Liver (tissue), 9 donors: ENCODE measurements around the gene OGFOD3. TPM values are rescaled to one million over a fixed set of nuclear protein-coding genes. Genes with fewer than 3 reads are reported as not detected.
"Not testable (repeated sequence)": the region's sequence is repeated elsewhere in the genome, so short reads cannot be mapped to it uniquely, and the experiment has no call there.

Experiments used
- DNase-seq: peaks from one replicate; pipeline ENCODE4 v3.0.0-alpha.2; 2017; ENCODE audit warnings: low spot score
- H3K27ac ChIP-seq, 2 donors: one replicate each; pipeline ENCODE4 v1.7.0; 2013; ENCODE audit warnings: inconsistent platforms in 2 of 2, low read length in 2 of 2, control low read depth in 1 of 2, low read depth in 1 of 2, mild to moderate bottlenecking in 1 of 2
- H3K27me3 ChIP-seq, 4 donors: one replicate each; pipeline versions ENCODE4 v1.6.1 to v1.7.0; 2013; ENCODE audit warnings: low read length in 3 of 4, inconsistent platforms in 1 of 4, mild to moderate bottlenecking in 1 of 4, moderate library complexity in 1 of 4; ENCODE audit not compliant: control insufficient read depth in 4 of 4, insufficient read depth in 4 of 4
- H3K36me3 ChIP-seq, 4 donors: one replicate each; pipeline versions ENCODE4 v1.6.1 to v1.7.0; 2013; ENCODE audit warnings: low read length in 3 of 4, mild to moderate bottlenecking in 3 of 4, low read depth in 1 of 4, moderate library complexity in 1 of 4; ENCODE audit not compliant: control insufficient read depth in 4 of 4, insufficient read depth in 3 of 4
- H3K4me1 ChIP-seq, 4 donors: one replicate each; pipeline versions ENCODE4 v1.6.1 to v1.7.0; 2013; ENCODE audit warnings: low read length in 3 of 4, mild to moderate bottlenecking in 3 of 4, moderate library complexity in 1 of 4; ENCODE audit not compliant: control insufficient read depth in 4 of 4, insufficient read depth in 4 of 4
- H3K4me3 ChIP-seq, 3 donors: one replicate each; pipeline versions ENCODE4 v1.6.1 to v1.7.0; 2013; ENCODE audit warnings: low read length in 3 of 3, control low read depth in 1 of 3, low read depth in 1 of 3, mild to moderate bottlenecking in 1 of 3
- H3K9ac ChIP-seq, 2 donors: one replicate each; pipeline ENCODE4 v1.7.0; 2013; ENCODE audit warnings: low read length in 2 of 2, mild to moderate bottlenecking in 2 of 2, moderate library complexity in 2 of 2, control low read depth in 1 of 2, low read depth in 1 of 2
- H3K9me3 ChIP-seq, 4 donors: one replicate each; pipeline versions ENCODE4 v1.6.1 to v1.7.0; 2013; ENCODE audit warnings: low read length in 3 of 4; ENCODE audit not compliant: control insufficient read depth in 4 of 4
- EGR1 ChIP-seq, 2 donors: IDR thresholded peaks; 2 replicates each; pipeline ENCODE4 v1.6.1; 2016 to 2018; ENCODE audit warnings: antibody characterized with exemption in 2 of 2, low read depth in 2 of 2
- FOXA1 ChIP-seq: IDR thresholded peaks from 2 replicates; pipeline ENCODE4 v1.6.1; 2016; ENCODE audit warnings: antibody characterized with exemption
- FOXA2 ChIP-seq: IDR thresholded peaks from 2 replicates; pipeline ENCODE4 v1.6.1; 2016; ENCODE audit warnings: antibody characterized with exemption
- GABPA ChIP-seq, 2 donors: IDR thresholded peaks in 1 of 2; conservative IDR thresholded peaks in 1 of 2; 2 replicates each; pipeline ENCODE4 v1.6.1; 2016; ENCODE audit warnings: antibody characterized with exemption in 2 of 2, mild to moderate bottlenecking in 1 of 2, moderate library complexity in 1 of 2
- HNF4G ChIP-seq: IDR thresholded peaks from 2 replicates; pipeline ENCODE4 v1.6.1; 2016; ENCODE audit warnings: antibody characterized with exemption
- JUND ChIP-seq, 2 donors: IDR thresholded peaks; 2 replicates each; pipeline ENCODE4 v1.6.1; 2016; ENCODE audit warnings: antibody characterized with exemption in 2 of 2
- NR2F2 ChIP-seq: IDR thresholded peaks from 2 replicates; pipeline ENCODE4 v1.6.1; 2016; ENCODE audit warnings: antibody characterized with exemption
- YY1 ChIP-seq: IDR thresholded peaks from 2 replicates; pipeline ENCODE4 v1.6.1; 2016; ENCODE audit warnings: antibody characterized with exemption, mild to moderate bottlenecking
- whole genome bisulfite sequencing: extraction: QIAGEN DNeasy Blood & Tissue Kit; methylation state at CpG from one replicate; pipeline ENCODE4 v1.1.7; 2013; 5-methylcytosine and 5-hydroxymethylcytosine counted together
- polyA plus RNA-seq, 2 donors: library from polyadenylated mRNA; stranded (reverse) in 1 of 2; unstranded in 1 of 2; fragments of 200-250 nt in 1 of 2; fragments of >200 nt in 1 of 2; fragmentation: Nextera tagmentation in 1 of 2; extraction: Ambion mirVana in 1 of 2; gene quantifications; one replicate each; pipeline versions ENCODE4 v1.2.1 to v1.2.3, GENCODE V29; 2013 to 2015
- total RNA-seq, 2 donors: library from RNA; depleted of rRNA; stranded (reverse); fragments of >200 nt; gene quantifications; one replicate each; pipeline ENCODE4 v1.2.3, GENCODE V29; 2014
- TF ChIP-seq, protein P1 (sequence below): IDR thresholded peaks from 2 replicates; pipeline ENCODE4 v1.6.1; 2016; ENCODE audit warnings: antibody characterized with exemption
- TF ChIP-seq, protein P2 (sequence below): IDR thresholded peaks from 2 replicates; pipeline ENCODE4 v1.6.1; 2016; ENCODE audit warnings: antibody characterized with exemption, mild to moderate bottlenecking
- TF ChIP-seq, protein P3 (sequence below): IDR thresholded peaks from 2 replicates; pipeline ENCODE4 v1.6.1; 2016; ENCODE audit warnings: antibody characterized with exemption
- TF ChIP-seq, protein P4 (sequence below): IDR thresholded peaks from 2 replicates; pipeline ENCODE4 v1.6.1; 2016; ENCODE audit warnings: antibody characterized with exemption
- donor health status: healthy.
- donor health status: healthy.
- donor health status: healthy.
- donor health status: healthy.
- donor health status: healthy.

OGFOD3 gene
- total and polyA plus RNA-seq, 4 donors, result 15.0 to 23.2 (median 18.5) TPM

DNA sequence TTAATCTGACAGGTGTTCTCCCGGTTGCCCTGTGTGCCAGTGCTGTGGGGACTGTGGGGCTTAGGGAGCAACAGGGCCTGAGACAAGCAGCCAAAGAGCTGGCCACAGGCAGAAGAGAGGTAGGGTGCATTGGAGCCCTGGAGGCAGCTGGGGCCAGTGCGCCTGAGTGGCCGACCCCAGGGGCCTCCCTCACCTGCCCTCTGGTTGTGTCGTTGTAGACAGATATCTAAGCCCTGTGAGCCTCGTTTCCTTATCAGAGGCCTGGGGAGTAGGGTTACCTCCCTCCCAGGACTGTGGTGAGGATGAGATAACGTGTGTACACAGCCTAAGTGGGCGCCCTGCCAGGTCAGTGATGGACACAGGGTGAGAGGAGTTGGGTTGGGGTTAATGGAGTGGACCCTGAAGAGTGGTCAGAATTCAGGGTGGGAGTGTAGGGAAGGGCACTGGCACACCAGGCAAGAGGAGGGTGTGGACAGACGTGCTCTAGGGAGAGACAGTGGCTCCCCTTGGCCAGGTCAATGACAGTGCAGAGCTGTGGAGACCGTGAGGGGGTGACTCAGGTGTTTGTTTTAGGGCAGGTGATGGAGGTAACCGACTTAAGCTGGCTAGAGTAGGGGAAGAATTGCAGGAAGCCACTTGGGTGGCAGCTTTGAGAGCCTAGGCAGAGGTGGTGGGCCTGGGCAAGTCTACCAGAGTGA lies 43.6 kb upstream of the OGFOD3 start:
- 62% methylated on average over 10 of the region's 10 CpGs for WGBS
- H3K9ac ChIP-seq, result no peak overlapping the region
- TF ChIP-seq, protein P1, sequence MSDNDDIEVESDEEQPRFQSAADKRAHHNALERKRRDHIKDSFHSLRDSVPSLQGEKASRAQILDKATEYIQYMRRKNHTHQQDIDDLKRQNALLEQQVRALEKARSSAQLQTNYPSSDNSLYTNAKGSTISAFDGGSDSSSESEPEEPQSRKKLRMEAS, result no peak
- TF ChIP-seq JUND (IDR thresholded peaks at IDR 0.05), result no peak
- peak; percentile 95 for DNase-seq
- H3K4me3 ChIP-seq, result no peak overlapping the region
- peaks cover 4 to 42% (median 20%) of the 10 kb centered on the region in 4 donors for H3K36me3 ChIP-seq
- no peaks in the 10 kb centered on the region for H3K27me3 ChIP-seq
- H3K9me3 ChIP-seq, result no peaks in the 10 kb centered on the region
- H3K27ac ChIP-seq, result no peak overlapping the region
- peaks cover 0 to 23% (median 13%) of the 10 kb centered on the region in 4 donors for H3K4me1 ChIP-seq

DNA sequence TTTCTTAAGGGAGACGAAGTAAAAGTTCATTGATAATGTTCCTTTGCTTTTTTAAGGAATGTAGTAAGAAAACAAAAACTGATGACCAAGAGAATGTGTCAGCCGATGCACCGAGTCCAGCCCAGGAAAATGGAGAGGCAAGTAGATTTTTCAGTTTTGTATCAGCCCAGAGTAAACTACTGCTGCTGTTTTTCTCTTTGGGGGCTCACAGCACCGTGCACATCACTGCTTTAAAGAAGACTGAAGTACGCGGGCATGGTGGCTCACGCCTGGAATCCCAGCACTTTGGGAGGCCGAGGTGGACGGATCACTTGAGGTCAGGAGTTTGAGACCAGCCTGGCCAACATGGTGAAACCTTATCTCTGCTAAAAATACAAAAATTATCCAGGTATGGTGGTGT lies 41.5 kb upstream of the OGFOD3 start:
- H3K4me3 ChIP-seq, result not testable (repeated sequence)

DNA sequence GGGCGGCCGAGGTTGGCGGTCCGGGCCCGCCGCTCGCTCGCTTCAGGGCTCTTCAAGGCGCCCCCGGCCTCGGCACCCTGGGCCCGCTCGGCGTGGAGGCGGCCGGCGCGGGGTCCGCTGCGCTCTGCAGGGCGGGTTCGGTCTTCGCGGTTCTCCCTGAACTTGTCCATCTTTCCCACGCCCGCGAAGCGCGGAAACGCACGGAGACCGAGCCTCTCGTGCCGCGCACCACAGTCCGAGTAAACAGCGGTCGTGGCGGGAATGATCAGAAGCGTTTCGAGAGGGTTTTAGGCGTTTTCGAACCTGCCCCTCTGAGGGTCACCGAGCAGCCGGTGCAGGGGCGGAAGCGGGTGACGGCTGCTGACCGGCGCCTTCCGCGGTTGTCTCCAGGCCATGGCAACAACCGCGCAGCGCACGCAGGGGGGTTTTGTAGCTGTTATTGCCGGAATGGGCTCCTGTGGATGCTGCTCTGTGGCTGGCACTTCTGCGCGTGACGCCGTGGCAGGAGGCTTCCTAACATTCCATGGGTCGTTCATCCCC lies 40.6 kb upstream of the OGFOD3 start:
- Histone ChIP-seq H3K36me3 (peaks cover 0 to 16% (median 3%) of the 10 kb centered on the region in 4 donors), H3K4me3 (peak overlapping the region; percentile 77 to 90 (median 85)), H3K4me1 (peaks cover 0 to 23% (median 13%) of the 10 kb centered on the region in 4 donors), H3K9me3 (no peaks in the 10 kb centered on the region), H3K27me3 (no peaks in the 10 kb centered on the region), H3K9ac (peak overlapping the region; percentile 32 to 43), H3K27ac (peak overlapping the region; percentile 77 to 99)
- DNase-seq, result peak; percentile 55
- TF ChIP-seq HNF4G, result no peak
- TF ChIP-seq, protein P2, sequence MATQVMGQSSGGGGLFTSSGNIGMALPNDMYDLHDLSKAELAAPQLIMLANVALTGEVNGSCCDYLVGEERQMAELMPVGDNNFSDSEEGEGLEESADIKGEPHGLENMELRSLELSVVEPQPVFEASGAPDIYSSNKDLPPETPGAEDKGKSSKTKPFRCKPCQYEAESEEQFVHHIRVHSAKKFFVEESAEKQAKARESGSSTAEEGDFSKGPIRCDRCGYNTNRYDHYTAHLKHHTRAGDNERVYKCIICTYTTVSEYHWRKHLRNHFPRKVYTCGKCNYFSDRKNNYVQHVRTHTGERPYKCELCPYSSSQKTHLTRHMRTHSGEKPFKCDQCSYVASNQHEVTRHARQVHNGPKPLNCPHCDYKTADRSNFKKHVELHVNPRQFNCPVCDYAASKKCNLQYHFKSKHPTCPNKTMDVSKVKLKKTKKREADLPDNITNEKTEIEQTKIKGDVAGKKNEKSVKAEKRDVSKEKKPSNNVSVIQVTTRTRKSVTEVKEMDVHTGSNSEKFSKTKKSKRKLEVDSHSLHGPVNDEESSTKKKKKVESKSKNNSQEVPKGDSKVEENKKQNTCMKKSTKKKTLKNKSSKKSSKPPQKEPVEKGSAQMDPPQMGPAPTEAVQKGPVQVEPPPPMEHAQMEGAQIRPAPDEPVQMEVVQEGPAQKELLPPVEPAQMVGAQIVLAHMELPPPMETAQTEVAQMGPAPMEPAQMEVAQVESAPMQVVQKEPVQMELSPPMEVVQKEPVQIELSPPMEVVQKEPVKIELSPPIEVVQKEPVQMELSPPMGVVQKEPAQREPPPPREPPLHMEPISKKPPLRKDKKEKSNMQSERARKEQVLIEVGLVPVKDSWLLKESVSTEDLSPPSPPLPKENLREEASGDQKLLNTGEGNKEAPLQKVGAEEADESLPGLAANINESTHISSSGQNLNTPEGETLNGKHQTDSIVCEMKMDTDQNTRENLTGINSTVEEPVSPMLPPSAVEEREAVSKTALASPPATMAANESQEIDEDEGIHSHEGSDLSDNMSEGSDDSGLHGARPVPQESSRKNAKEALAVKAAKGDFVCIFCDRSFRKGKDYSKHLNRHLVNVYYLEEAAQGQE, result no peak
- WGBS, result under 1% methylated on average over 62 of the region's 62 CpGs

More for the DNA sequence above, 41.5 kb upstream of the OGFOD3 start:
- not testable (repeated sequence) for H3K9ac ChIP-seq, H3K27ac ChIP-seq, H3K27me3 ChIP-seq, DNase-seq, H3K9me3 ChIP-seq
- WGBS, result 96% methylated on average over 9 of the region's 9 CpGs
- H3K36me3 ChIP-seq, result peaks cover 4 to 26% (median 13%) of the 10 kb centered on the region in 4 donors
- peaks cover 0 to 23% (median 13%) of the 10 kb centered on the region in 4 donors for H3K4me1 ChIP-seq

DNA sequence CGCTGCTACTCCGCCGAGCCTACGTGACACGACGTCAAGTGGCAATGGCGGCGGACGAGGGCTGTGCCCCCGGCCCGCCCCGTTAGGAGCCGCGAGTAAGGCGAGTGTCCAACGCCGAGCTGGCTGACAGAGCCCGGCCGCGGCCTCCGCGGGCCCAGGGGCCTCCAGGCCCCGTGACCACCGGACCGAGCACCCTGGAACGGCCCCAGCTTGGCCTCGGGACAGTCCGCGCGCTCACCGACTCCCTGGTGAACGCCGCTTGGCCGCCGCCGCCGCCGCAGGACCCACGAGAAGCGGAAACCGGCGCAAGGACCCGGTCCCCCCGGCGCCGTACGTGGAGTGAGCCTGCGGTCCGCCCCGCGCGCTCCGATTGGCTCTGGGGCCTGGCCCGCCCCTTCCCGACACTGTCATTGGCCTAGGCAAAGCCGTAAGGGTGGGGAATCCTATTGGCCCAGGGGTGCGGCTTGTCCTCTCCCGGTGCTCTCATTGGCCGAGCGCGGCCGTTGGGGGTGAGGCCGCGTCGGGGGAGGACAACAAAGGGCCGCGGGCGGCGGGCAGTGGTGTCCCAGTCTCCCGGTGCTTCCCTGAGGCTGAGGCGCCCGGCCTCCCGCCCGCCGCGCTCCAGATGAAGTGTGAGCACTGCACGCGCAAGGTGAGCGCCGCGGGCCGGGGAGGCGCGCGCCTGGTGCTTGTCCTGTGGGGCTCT lies 39.9 kb upstream of the OGFOD3 start, which contains the start of gene NARF:
Gene NARF (plus strand): TSS at position 563 of the 706 bp plus-strand sequence. CDS start 63 bp downstream, at position 626.
- Histone ChIP-seq H3K27me3 (no peaks in the 10 kb centered on the region), H3K36me3 (peaks cover 0 to 16% (median 3%) of the 10 kb centered on the region in 4 donors), H3K9me3 (no peaks in the 10 kb centered on the region), H3K4me1 (peaks cover 0 to 23% (median 13%) of the 10 kb centered on the region in 4 donors), H3K9ac (peak within 1 kb of the TSS; percentile 89 to 91), H3K27ac (peak within 1 kb of the TSS; percentile 99), H3K4me3 (peak within 1 kb of the TSS; percentile 77 to 90 (median 85))
- peak; percentile 95 for DNase-seq
- WGBS, result under 1% methylated on average over 85 of the region's 85 CpGs
- no peak for TF ChIP-seq FOXA2
- TF ChIP-seq, protein P3, sequence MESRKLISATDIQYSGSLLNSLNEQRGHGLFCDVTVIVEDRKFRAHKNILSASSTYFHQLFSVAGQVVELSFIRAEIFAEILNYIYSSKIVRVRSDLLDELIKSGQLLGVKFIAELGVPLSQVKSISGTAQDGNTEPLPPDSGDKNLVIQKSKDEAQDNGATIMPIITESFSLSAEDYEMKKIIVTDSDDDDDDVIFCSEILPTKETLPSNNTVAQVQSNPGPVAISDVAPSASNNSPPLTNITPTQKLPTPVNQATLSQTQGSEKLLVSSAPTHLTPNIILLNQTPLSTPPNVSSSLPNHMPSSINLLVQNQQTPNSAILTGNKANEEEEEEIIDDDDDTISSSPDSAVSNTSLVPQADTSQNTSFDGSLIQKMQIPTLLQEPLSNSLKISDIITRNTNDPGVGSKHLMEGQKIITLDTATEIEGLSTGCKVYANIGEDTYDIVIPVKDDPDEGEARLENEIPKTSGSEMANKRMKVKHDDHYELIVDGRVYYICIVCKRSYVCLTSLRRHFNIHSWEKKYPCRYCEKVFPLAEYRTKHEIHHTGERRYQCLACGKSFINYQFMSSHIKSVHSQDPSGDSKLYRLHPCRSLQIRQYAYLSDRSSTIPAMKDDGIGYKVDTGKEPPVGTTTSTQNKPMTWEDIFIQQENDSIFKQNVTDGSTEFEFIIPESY, result no peak
- TF ChIP-seq YY1, result peak; percentile 99
- no peak for TF ChIP-seq EGR1 (IDR thresholded peaks at IDR 0.05; ENCODE audit: low read depth in 2 of 2)
- TF ChIP-seq FOXA1, result no peak
- TF ChIP-seq, protein P4, sequence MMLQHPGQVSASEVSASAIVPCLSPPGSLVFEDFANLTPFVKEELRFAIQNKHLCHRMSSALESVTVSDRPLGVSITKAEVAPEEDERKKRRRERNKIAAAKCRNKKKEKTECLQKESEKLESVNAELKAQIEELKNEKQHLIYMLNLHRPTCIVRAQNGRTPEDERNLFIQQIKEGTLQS, result no peak
- no peak for TF ChIP-seq NR2F2
- peak in 1 of 2 donors; percentile 65 for TF ChIP-seq GABPA (IDR thresholded peaks at IDR 0.05 in 1 of 2, conservative IDR thresholded peaks at IDR 0.05 in 1 of 2)
